Measurements from ENCODE around the gene BAIAP2L2.

DNA sequence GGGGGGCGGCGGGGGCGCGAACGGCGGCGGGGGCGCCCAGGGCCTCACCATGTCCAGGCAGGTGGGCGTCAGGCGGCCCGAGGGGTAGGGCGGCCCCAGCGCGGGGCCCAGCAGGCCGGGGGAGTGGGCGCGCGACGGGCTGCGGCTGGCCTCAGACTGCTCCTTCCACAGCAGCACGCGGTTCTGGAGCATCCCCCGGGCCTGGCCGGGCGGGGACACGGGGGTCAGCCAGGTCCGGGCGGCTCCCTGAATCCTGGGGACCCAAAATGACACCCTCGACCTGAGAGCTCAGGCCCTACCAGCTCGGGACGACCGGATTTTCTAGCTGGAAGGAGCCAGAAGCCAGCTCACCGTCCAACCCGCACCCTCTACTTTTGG, 21.0 kb downstream of the BAIAP2L2 start:
- TF ChIP-seq, protein P1, sequence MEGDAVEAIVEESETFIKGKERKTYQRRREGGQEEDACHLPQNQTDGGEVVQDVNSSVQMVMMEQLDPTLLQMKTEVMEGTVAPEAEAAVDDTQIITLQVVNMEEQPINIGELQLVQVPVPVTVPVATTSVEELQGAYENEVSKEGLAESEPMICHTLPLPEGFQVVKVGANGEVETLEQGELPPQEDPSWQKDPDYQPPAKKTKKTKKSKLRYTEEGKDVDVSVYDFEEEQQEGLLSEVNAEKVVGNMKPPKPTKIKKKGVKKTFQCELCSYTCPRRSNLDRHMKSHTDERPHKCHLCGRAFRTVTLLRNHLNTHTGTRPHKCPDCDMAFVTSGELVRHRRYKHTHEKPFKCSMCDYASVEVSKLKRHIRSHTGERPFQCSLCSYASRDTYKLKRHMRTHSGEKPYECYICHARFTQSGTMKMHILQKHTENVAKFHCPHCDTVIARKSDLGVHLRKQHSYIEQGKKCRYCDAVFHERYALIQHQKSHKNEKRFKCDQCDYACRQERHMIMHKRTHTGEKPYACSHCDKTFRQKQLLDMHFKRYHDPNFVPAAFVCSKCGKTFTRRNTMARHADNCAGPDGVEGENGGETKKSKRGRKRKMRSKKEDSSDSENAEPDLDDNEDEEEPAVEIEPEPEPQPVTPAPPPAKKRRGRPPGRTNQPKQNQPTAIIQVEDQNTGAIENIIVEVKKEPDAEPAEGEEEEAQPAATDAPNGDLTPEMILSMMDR (IDR thresholded peaks at IDR 0.05) = no peak
- TF ChIP-seq POLR2A (IDR thresholded peaks at IDR 0.05) = no peak
